ENCODE results near the gene MYO18A.

MYO18A gene

GRCh38 chr17:29084541-29085146, 95.6 kb downstream of the MYO18A start (continued):
- TF ChIP-seq ZBTB6 (tag by site-specific recombination; IDR thresholded peaks at IDR 0.05) (no peak), ZNF416 (tag by site-specific recombination; IDR thresholded peaks at IDR 0.05) (no peak), ZFP3 (tag by site-specific recombination; IDR thresholded peaks at IDR 0.05; ENCODE audit: low read depth) (no peak), ZSCAN18 (tag by site-specific recombination; IDR thresholded peaks at IDR 0.05) (no peak), ZNF221 (tag by site-specific recombination; IDR thresholded peaks at IDR 0.05; ENCODE audit: borderline replicate concordance) (no peak), PATZ1 (tag by site-specific recombination; IDR thresholded peaks at IDR 0.05) (peak; percentile 58), SETDB1 (IDR thresholded peaks at IDR 0.05; ENCODE audit: insufficient read length, low read length) (no peak), ZNF202 (tag by site-specific recombination; IDR thresholded peaks at IDR 0.05; ENCODE audit: borderline replicate concordance) (no peak), ZSCAN30 (tag by site-specific recombination; IDR thresholded peaks at IDR 0.05) (no peak), ZNF174 (tag by site-specific recombination; IDR thresholded peaks at IDR 0.05) (no peak), ZNF37A (tag by site-specific recombination; IDR thresholded peaks at IDR 0.05) (no peak), ZNF747 (tag by site-specific recombination; IDR thresholded peaks at IDR 0.05) (no peak), TCF7L2 (IDR thresholded peaks at IDR 0.05; ENCODE audit: borderline replicate concordance, low read depth, low read length) (no peak), CTCF (tag by site-specific recombination; IDR thresholded peaks at IDR 0.05) (no peak), YY1 (tag by site-specific recombination; IDR thresholded peaks at IDR 0.05) (no peak), ZNF639 (tag by site-specific recombination; IDR thresholded peaks at IDR 0.05) (no peak), SCRT1 (tag by site-specific recombination; IDR thresholded peaks at IDR 0.05; ENCODE audit: borderline replicate concordance) (no peak), ZNF658 (tag by site-specific recombination; IDR thresholded peaks at IDR 0.05) (no peak), ZNF580 (tag by site-specific recombination; IDR thresholded peaks at IDR 0.05) (no peak), ZNF473 (tag by site-specific recombination; IDR thresholded peaks at IDR 0.05) (no peak), ZNF600 (tag by site-specific recombination; IDR thresholded peaks at IDR 0.05) (peak; percentile 69), ZBTB7A (tag by site-specific recombination; IDR thresholded peaks at IDR 0.05; ENCODE audit: low read depth) (no peak), HIC1 (tag by site-specific recombination; IDR thresholded peaks at IDR 0.05) (no peak), ZBTB44 (tag by site-specific recombination; IDR thresholded peaks at IDR 0.05) (no peak), ZNF501 (tag by site-specific recombination; IDR thresholded peaks at IDR 0.05) (no peak), ZNF157 (tag by site-specific recombination; IDR thresholded peaks at IDR 0.05) (no peak), ZNF155 (tag by site-specific recombination; IDR thresholded peaks at IDR 0.05) (no peak), ZNF266 (tag by site-specific recombination; IDR thresholded peaks at IDR 0.05; ENCODE audit: low read depth) (no peak)

Data from HEK293 (cell line).